IMR-90 (cell line): Measurements from ENCODE around the gene WNT7B. TPM values are rescaled to one million over a fixed set of nuclear protein-coding genes. Genes with fewer than 3 reads are reported as not detected.

ENCODE experiments used
- ATAC-seq: fragments of 200-7000 bp; cut with Tn5 transposase; 2 replicates; pipeline ENCODE4 v1.9.1; 2020; ENCODE audit warnings: low read depth, mild to moderate bottlenecking, moderate library complexity
- BruUV-seq: library from RNA; stranded (reverse); fragments of 400-500 nt; replicated peaks from 2 replicates; lab custom pipeline; 2021; lab: Mats Ljungman, UMichigan
- CTCF ChIA-PET: fragments of 300-600 bp; formaldehyde crosslinking; extraction: SDS; loops from one replicate; lab custom pipeline; 2021; ENCODE audit warnings: antibody characterized with exemption; lab: Yijun Ruan, JAX
- POLR2A ChIA-PET: fragments of 300-600 bp; sonication (Branson Sonifier 250); formaldehyde crosslinking; loops from one replicate; lab custom pipeline; 2022; ENCODE audit warnings: antibody characterized with exemption; ENCODE audit not compliant: unreplicated experiment; lab: Charles Lee
- DNase-seq: peaks from one replicate; pipeline ENCODE4 v3.0.0; 2013
- H2AFZ ChIP-seq: replicated peaks from 2 replicates; pipeline ENCODE3; 2013; ENCODE audit warnings: low read length, mild to moderate bottlenecking; ENCODE audit not compliant: poor library complexity
- H2AK5ac ChIP-seq: 2 replicates; pipeline ENCODE4 v1.6.1; 2013; ENCODE audit warnings: low read depth, low read length, inconsistent platforms
- H2AK9ac ChIP-seq: replicated peaks from 2 replicates; pipeline ENCODE3; 2013; ENCODE audit warnings: mild to moderate bottlenecking, low read depth, low read length, moderate library complexity; ENCODE audit not compliant: poor library complexity
- H2BK120ac ChIP-seq: 2 replicates; pipeline ENCODE4 v1.6.1; 2013; ENCODE audit warnings: low read depth, low read length, inconsistent platforms
- H2BK15ac ChIP-seq: 3 replicates; pipeline ENCODE4 v1.6.1; 2013; ENCODE audit warnings: low read depth, low read length, inconsistent platforms
- H2BK20ac ChIP-seq: 2 replicates; pipeline ENCODE4 v1.6.1; 2013; ENCODE audit warnings: low read depth, mild to moderate bottlenecking, inconsistent platforms, low read length, moderate library complexity
- H2BK5ac ChIP-seq: 2 replicates; pipeline ENCODE4 v1.6.1; 2013; ENCODE audit warnings: mild to moderate bottlenecking, low read depth, low read length, inconsistent platforms; ENCODE audit not compliant: poor library complexity, severe bottlenecking
- H3K14ac ChIP-seq: replicated peaks from 2 replicates; pipeline ENCODE4 v1.6.1; 2013; ENCODE audit warnings: low read depth, low read length, inconsistent platforms
- H3K18ac ChIP-seq: 2 replicates; pipeline ENCODE4 v1.6.1; 2013; ENCODE audit warnings: low read depth, low read length, control low read depth
- H3K23ac ChIP-seq: 2 replicates; pipeline ENCODE4 v1.6.1; 2013; ENCODE audit warnings: low read depth, low read length, inconsistent platforms
- H3K27ac ChIP-seq: 2 replicates; pipeline ENCODE4 v1.5.1; 2013; ENCODE audit warnings: mild to moderate bottlenecking, control low read depth, low read length; ENCODE audit not compliant: insufficient read depth
- H3K27me3 ChIP-seq: 2 replicates; pipeline ENCODE4 v1.6.1; 2013; ENCODE audit warnings: low read length; ENCODE audit not compliant: control insufficient read depth, insufficient read depth
- H3K36me3 ChIP-seq: 2 replicates; pipeline ENCODE4 v1.6.1; 2013; ENCODE audit warnings: low read length, mixed read lengths; ENCODE audit not compliant: control insufficient read depth, insufficient read depth
- H3K4ac ChIP-seq: 2 replicates; pipeline ENCODE4 v1.6.1; 2013; ENCODE audit warnings: low read depth, low read length, inconsistent platforms
- H3K4me1 ChIP-seq: 2 replicates; pipeline ENCODE4 v1.6.1; 2013; ENCODE audit warnings: low read length, mixed read lengths; ENCODE audit not compliant: control insufficient read depth, insufficient read depth
- H3K4me2 ChIP-seq: 2 replicates; pipeline ENCODE4 v1.6.1; 2013; ENCODE audit warnings: low read depth, mild to moderate bottlenecking, control low read depth, low read length, moderate library complexity
- H3K4me3 ChIP-seq: 2 replicates; pipeline ENCODE4 v1.5.1; 2013; ENCODE audit warnings: low read depth, mild to moderate bottlenecking, control low read depth, low read length, moderate library complexity; ENCODE audit not compliant: insufficient read depth
- H3K56ac ChIP-seq: 2 replicates; pipeline ENCODE4 v1.6.1; 2013; ENCODE audit warnings: low read length, inconsistent platforms; ENCODE audit not compliant: insufficient read depth; ENCODE audit errors: extremely low read depth
- H3K79me1 ChIP-seq, 2 experiments: 2 replicates each; pipeline ENCODE4 v1.6.1; 2013; ENCODE audit warnings: low read length in 2 of 2, inconsistent platforms in 1 of 2, low read depth in 1 of 2
- H3K9ac ChIP-seq: 2 replicates; pipeline ENCODE4 v1.6.1; 2013; ENCODE audit warnings: low read depth, low read length, control low read depth
- H3K9me1 ChIP-seq: 2 replicates; pipeline ENCODE4 v1.6.1; 2013; ENCODE audit warnings: low read length, inconsistent platforms; ENCODE audit not compliant: insufficient read depth
- H3K9me3 ChIP-seq: 2 replicates; pipeline ENCODE4 v1.6.1; 2013; ENCODE audit warnings: low read length; ENCODE audit not compliant: control insufficient read depth, insufficient read depth
- H4K20me1 ChIP-seq: 2 replicates; pipeline ENCODE4 v1.6.1; 2013; ENCODE audit warnings: low read length, inconsistent platforms; ENCODE audit not compliant: insufficient read depth
- H4K5ac ChIP-seq: 2 replicates; pipeline ENCODE4 v1.6.1; 2013; ENCODE audit warnings: mild to moderate bottlenecking, low read depth, low read length, control low read depth
- H4K8ac ChIP-seq, 2 experiments: 2 replicates each; pipeline ENCODE4 v1.6.1; 2013; ENCODE audit warnings: low read depth in 2 of 2, low read length in 2 of 2, control low read depth in 1 of 2, inconsistent platforms in 1 of 2
- H4K91ac ChIP-seq: 2 replicates; pipeline ENCODE4 v1.6.1; 2013; ENCODE audit warnings: low read depth, low read length, inconsistent platforms; ENCODE audit not compliant: insufficient read depth
- BHLHE40 ChIP-seq: fragments of 150-350 bp; IDR thresholded peaks from 2 replicates; pipeline ENCODE4 v1.6.1; 2016; ENCODE audit warnings: mild to moderate bottlenecking, low read depth, low read length
- CEBPB ChIP-seq: IDR thresholded peaks from 2 replicates; pipeline ENCODE4 v1.6.1; 2012; ENCODE audit warnings: low read depth, low read length, improper control_type of control experiment
- CHD1 ChIP-seq: IDR thresholded peaks from 2 replicates; pipeline ENCODE4 v1.6.1; 2012; ENCODE audit warnings: low read depth, low read length, improper control_type of control experiment
- CTCF ChIP-seq: conservative IDR thresholded peaks from 2 replicates; pipeline ENCODE4 v1.5.1; 2012; ENCODE audit warnings: mild to moderate bottlenecking, low read depth, low read length, improper control_type of control experiment
- ELK1 ChIP-seq: fragments of 150-350 bp; IDR thresholded peaks from 2 replicates; pipeline ENCODE4 v1.6.1; 2016; ENCODE audit warnings: low read depth, mild to moderate bottlenecking, low read length, moderate library complexity, borderline replicate concordance
- FOS ChIP-seq: fragments of 150-350 bp; IDR thresholded peaks from 2 replicates; pipeline ENCODE4 v1.6.1; 2016; ENCODE audit warnings: low read depth, low read length
- MAFK ChIP-seq: IDR thresholded peaks from 2 replicates; pipeline ENCODE4 v1.6.1; 2012; ENCODE audit warnings: low read depth, low read length, improper control_type of control experiment
- MAZ ChIP-seq: IDR thresholded peaks from 2 replicates; pipeline ENCODE4 v1.6.1; 2012; ENCODE audit warnings: low read depth, mild to moderate bottlenecking, low read length, improper control_type of control experiment, moderate library complexity, borderline replicate concordance
- MXI1 ChIP-seq: IDR thresholded peaks from 2 replicates; pipeline ENCODE4 v1.6.1; 2012; ENCODE audit warnings: low read depth, mild to moderate bottlenecking, low read length, moderate library complexity, borderline replicate concordance
- NFE2L2 ChIP-seq: fragments of 150-350 bp; IDR thresholded peaks from 2 replicates; pipeline ENCODE4 v1.6.1; 2016; ENCODE audit warnings: low read depth, mild to moderate bottlenecking, low read length
- POLR2A ChIP-seq: IDR thresholded peaks from 2 replicates; pipeline ENCODE4 v1.6.1; 2012; ENCODE audit warnings: mild to moderate bottlenecking, low read depth, low read length
- RAD21 ChIP-seq: IDR thresholded peaks from 2 replicates; pipeline ENCODE4 v1.6.1; 2012; ENCODE audit warnings: low read length, improper control_type of control experiment
- RFX5 ChIP-seq: IDR thresholded peaks from 2 replicates; pipeline ENCODE4 v1.8.0; 2012; ENCODE audit warnings: low read depth, mild to moderate bottlenecking, low read length, moderate library complexity
- SMC3 ChIP-seq: fragments of 150-350 bp; IDR thresholded peaks from 2 replicates; pipeline ENCODE4 v1.6.1; 2016; ENCODE audit warnings: low read depth, mild to moderate bottlenecking, antibody characterized with exemption, low read length, moderate library complexity
- USF2 ChIP-seq: fragments of 150-350 bp; IDR thresholded peaks from 2 replicates; pipeline ENCODE4 v1.6.1; 2017; ENCODE audit warnings: mild to moderate bottlenecking, antibody characterized with exemption, low read length, low read depth
- WGBS, 2 experiments: methylation state at CpG; one replicate each; pipeline versions ENCODE4 v1.1.5 to v1.1.7; 2013; ENCODE audit warnings: missing lambda C conversion rate in 2 of 2; ENCODE audit not compliant: insufficient read length in 1 of 2; ENCODE audit errors: extremely low coverage in 2 of 2; 5-methylcytosine and 5-hydroxymethylcytosine counted together
- dilution Hi-C: fragments of 300-500 bp; cut with HindIII; formaldehyde crosslinking; loops from one replicate; pipeline ENCODE4 v1.14.3; 2018; ENCODE audit warnings: low sequenced_read_pairs; ENCODE audit not compliant: unreplicated experiment
- in situ Hi-C: fragments of 300-500 bp; cut with MboI; formaldehyde crosslinking; loops from 3 replicates; pipeline ENCODE4 v1.14.3; 2019; ENCODE audit warnings: low sequenced_read_pairs, inconsistent platforms, mixed read lengths
- intact Hi-C: fragments of 100-400 bp; cut with micrococcal nuclease; formaldehyde crosslinking; loops from 2 replicates; pipeline ENCODE4 v1.10.0; 2022
- polyA plus RNA-seq, 3 experiments: library from polyadenylated mRNA; depleted of rRNA; stranded (reverse); fragments of >200 nt; gene quantifications; 2 replicates each; pipeline ENCODE4 v1.2.3, GENCODE V29; 2012; ENCODE audit warnings: low replicate concordance in 1 of 3
- total RNA-seq: library from RNA; depleted of rRNA; stranded (reverse); fragments of >200 nt; gene quantifications from 2 replicates; pipeline ENCODE4 v1.2.3, GENCODE V29; 2012

Gene WNT7B
- total and polyA plus RNA-seq, 2 of the 4 experiments (the other 2 are of a cell fraction), result under 0.01 to 0.15 TPM

GRCh38 chr22:45968003-45968650 is 8.8 kb downstream of the WNT7B start:
- no peak overlapping the region for H4K5ac ChIP-seq
- peak overlapping the region; percentile 56; the same call in 1 of the 3 replicates for H2BK15ac ChIP-seq
- ChIA-PET POLR2A (no interaction called here), CTCF (no interaction called here)
- no TSS peak for BruUV-seq
- dilution Hi-C loops, result no loop called here
- H4K8ac ChIP-seq, result peak overlapping the region in 1 of 2 experiments; percentile 6; a peak in 1 of 4 replicates
- H2BK5ac ChIP-seq, result no peak overlapping the region
- DNase-seq (peak; percentile 66), ATAC-seq (no peak)
- peak overlapping the region; percentile 3; the same call in 1 of the 2 replicates for H3K14ac ChIP-seq
- 0 out of 4 replicates have a peak, but pooled peaks cover 0 to 5% of the 10 kb centered on the region in 2 experiments for H3K79me1 ChIP-seq
- H2BK120ac ChIP-seq, result peak overlapping the region; percentile 33
- H2AFZ ChIP-seq, result peak overlapping the region; percentile 67
- WGBS, 2 experiments, result 100% methylated on average over 4 of the region's 10 CpGs; no CpG with 5 or more reads in 1 of the 2 experiments
- H3K9me1 ChIP-seq, result peaks cover 10% of the 10 kb centered on the region
- peaks cover 26% of the 10 kb centered on the region for H3K4me1 ChIP-seq
- no peak overlapping the region for H3K56ac ChIP-seq
- no peaks in the 10 kb centered on the region for H3K9me3 ChIP-seq
- H4K20me1 ChIP-seq, result peaks cover 7% of the 10 kb centered on the region
- H2AK5ac ChIP-seq, result peak overlapping the region; percentile 86
- in situ Hi-C loops, result no loop called here
- H2AK9ac ChIP-seq, result peak overlapping the region; percentile 52
- no peak overlapping the region for H3K18ac ChIP-seq
- no peaks in the 10 kb centered on the region for H3K36me3 ChIP-seq
- peak overlapping the region; percentile 81; the same call in 1 of the 2 replicates for H2BK20ac ChIP-seq
- H4K91ac ChIP-seq, result peak overlapping the region; percentile 50
- peak overlapping the region; percentile 74 for H3K4ac ChIP-seq
- H3K27ac ChIP-seq, result no peak overlapping the region
- no peak overlapping the region; the same call in 1 of the 2 replicates for H3K23ac ChIP-seq
- no peak overlapping the region for H3K4me3 ChIP-seq
- peaks cover 27% of the 10 kb centered on the region for H3K27me3 ChIP-seq
- intact Hi-C loops, result no loop called here
- no peak overlapping the region for H3K9ac ChIP-seq
- no peak overlapping the region for H3K4me2 ChIP-seq
- TF ChIP-seq MAZ (no peak), MAFK (no peak), POLR2A (no peak), CHD1 (no peak), RFX5 (no peak), FOS (no peak), ELK1 (no peak), RAD21 (no peak), USF2 (no peak), BHLHE40 (no peak), MXI1 (no peak), SMC3 (no peak), CTCF (no peak), NFE2L2 (no peak), CEBPB (no peak)
